CD4-positive, alpha-beta T cell treated with Interleukin-1 beta for 1 hour (primary cell): ENCODE measurements around the gene P2RX5.

ENCODE experiments used
- DNase-seq, 2 donors: peaks; one replicate each; pipeline ENCODE4 v3.0.0-alpha.2; 2020 to 2022

P2RX5 gene

GRCh38 chr17:3678821-3679530, 17.0 kb downstream of the P2RX5 start:
- no peak for DNase-seq

DNA sequence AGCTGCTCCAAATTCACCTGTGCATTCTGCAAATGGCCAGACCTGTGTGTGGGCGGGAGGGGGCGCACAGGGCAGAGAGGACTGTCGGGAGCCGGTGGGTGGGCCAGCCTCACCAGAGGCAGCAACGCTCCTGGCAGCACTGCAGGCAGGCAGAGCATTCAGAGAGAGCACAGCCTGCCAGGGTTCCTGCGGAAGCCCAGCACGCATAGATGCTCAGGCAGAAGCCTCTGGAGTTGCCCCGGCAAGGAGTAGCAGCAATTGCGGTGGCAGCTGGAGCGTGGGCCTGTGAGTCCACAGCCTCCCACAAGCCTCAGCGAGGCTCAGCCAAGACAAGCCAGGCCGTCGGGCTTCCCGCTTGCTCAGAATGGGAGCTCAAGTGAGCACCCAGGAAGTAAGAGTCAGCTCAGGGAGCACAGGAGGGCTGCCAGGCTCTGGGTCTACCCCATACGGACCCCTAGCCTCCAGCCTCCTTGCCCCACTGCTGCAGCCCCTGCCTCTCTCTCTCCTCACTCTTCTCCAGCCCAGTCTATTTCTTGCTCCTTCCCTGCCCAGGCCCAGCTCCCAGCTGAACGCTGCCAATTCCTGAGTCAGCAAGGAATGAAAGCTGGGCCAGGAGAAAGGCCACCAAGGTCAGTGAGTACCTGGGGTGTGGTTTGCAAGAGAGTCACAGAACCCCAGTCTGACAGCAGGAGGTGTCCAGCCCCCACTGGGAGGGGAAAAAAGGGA, 17.7 kb downstream of the P2RX5 start:
- no peak for DNase-seq

DNA sequence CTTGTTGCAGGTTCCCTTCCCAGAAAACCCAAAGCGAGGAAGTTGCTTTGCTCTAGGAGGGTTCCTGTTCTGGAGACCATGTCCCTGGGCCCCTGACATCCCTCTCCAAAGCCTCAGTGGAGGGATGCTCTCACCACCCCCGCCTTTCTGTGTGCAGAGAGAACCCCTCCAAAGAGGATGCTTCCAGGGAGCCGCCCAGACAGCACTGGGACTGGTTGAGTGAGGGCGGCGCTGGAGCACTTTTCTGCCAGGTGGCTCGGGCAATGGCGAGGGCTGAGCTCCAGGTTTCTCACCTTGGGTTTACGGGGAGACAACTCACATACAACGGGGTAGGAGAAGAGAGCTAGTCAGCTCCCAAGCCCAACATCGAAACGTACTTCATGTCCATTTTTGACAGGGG, 20.1 kb downstream of the P2RX5 start:
- DNase-seq = no peak

DNA sequence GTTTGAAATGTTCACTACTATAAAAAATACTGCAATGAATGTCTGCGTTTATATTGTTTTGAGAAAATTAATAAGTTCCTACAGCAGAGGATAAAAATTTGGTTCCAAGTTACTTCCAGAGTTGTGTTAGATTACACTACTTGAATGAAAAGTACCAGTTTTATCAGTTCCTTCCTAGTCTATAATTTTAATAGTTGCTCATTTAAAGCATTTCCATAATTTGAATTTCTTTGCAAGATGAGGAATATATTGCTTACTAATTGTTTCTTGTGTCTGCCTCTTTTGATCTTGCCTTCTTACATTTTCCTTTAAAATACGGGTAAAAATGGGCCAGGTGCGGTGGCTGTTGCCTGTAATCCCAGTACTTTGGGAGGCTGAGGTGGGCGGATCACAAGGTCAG, 23.4 kb downstream of the P2RX5 start:
- no peak for DNase-seq

DNA sequence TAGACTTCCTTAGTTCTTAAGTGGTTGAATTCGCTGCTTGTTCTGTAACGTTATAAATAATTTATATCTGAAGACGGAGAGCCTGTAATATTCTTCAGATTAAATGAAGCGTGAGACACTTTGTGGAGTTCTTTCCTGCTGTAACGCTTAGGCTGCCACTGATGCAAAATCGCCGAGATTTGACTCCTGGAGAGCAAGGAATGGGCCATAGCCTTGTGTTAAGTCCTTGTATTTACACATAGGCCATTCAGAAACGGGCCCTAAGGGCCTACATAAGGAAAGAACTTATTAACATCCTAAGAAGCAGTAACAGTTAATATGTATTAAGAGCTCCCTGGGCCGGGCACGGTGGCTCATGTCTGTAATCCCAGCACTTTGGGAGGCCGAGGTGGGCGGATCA, 26.4 kb downstream of the P2RX5 start:
- DNase-seq = no peak

- no peak for DNase-seq
Measured at GRCh38 chr17:3669085-3669347, 26.9 kb downstream of the P2RX5 start.

DNA sequence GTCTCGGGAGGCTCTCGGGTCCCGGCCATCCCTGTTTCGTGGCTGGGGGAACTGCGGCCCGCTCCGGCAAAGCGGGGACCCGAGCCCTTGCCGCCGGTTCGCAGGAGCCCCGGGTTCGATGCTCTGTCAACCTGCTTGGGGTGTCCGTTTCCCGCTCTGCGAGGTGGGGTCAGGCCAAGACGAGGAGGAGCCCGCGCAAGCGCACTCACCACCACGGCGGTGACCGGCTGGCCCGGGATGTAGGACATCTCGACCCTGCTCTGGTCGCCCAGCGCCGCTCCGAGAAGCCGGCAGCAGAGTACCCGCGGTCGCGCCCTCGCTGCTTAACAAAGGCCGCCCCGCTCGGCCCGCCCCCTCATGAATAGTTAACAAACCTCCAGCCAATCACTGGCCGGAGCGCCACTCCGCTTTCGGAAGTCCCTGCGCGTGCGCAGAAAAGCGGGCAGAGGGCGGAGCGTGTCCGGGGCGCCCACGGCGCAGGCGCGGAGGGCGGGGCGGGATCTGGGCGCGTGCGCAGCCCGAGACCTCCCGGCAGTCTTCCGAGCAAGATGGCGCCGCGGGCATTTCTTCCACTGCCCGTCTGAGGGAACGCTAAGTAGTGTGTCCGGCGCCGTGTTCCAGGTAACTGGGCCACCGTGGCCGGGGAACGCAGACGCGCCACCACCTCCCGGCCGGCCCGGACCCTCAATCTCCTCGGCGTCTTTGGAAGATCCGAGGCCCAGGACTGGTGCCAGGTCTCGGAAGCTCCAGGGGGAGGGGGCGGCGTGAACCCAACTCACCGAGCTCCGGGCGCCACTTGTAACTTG, 27.5 kb downstream of the P2RX5 start, which contains the start of the genes EMC6 and TAX1BP3:
EMC6 (plus strand) TSS at position 534 of the 806 bp plus-strand sequence. CDS start 335 bp downstream, outside the sequence.
TAX1BP3 (minus strand) TSS at position 300 of the 806 bp plus-strand sequence; CDS start at position 248, 52 bp downstream.
- peak; percentile 97 to 99 for DNase-seq

DNA sequence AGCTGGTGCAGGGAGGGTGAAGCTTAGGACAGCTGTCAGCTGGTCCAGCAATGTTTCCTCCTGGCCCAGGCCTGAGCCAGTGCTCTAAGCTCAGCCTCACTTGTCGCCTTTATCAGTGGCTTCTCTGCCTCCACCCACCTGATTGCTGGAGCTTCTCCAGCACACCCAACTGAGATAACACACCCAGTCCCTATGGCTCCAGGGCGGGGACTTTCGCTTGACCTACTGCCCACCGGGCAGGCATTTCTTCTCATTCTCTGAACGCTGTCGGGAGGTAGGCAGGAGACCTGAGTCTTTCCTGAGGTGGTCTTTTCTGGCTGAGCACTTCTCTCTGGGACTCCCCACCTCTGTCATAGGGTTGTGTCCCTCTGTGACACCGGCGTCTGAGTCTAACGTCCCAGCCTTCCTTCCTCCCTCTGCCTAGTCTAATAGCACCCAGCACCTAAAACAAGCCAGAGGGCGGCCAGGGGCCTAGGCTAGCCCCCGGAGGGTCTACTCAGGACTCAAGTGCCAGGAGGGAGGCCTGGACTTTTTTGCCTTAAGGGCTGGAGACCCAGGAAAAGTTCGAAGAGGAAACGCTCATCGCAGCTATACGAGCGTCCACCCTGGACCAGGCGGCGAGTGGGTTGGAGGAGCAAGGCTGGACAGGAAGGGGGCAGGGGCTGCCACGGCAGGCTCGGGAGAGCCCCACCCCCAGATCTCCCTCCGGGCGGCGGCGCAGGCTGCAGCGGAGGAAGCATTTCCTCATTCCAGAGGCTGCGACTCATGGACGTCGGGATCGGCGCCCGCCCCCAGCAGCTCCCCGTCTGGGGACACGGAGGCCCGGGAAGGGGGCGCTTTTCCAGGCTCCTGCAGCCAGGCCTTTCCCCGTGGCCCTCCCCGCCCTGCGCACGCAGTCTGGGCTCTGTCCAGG, 28.3 kb downstream of the P2RX5 start:
- no peak for DNase-seq

- no peak for DNase-seq
Measured at GRCh38 chr17:3666516-3666915, 29.4 kb downstream of the P2RX5 start.

GRCh38 chr17:3665834-3666233, 30.1 kb downstream of the P2RX5 start:
- DNase-seq = no peak

GRCh38 chr17:3663102-3664011, 32.6 kb downstream of the P2RX5 start:
- DNase-seq = no peak

GRCh38 chr17:3660311-3660891, 35.6 kb downstream of the P2RX5 start:
- no peak for DNase-seq

DNA sequence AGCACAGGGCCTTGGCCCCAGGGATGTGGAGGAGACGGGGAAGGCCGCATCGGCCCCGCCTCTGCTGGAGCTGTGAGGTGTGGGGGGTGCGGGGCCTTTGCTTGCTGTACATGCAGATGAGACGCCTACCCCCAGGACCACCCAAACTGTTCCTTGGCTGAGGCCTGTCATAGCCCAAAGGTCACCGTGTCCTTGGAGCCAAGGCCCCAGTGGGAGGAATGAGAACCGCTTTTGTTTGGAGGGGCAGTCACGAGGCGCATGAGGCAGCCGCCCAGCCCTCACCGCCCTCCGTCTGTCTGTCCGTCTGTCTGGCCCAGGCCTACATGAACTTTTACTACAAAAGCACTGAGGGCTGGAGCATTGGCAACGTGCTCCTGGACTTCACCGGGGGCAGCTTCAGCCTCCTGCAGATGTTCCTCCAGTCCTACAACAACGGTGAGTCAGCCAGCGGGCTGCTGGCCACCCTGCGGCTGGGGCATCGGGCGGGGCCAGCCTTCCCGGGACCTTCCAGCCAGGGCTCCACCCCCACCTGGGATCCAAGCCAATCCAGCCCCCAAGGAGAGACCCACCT, 36.3 kb downstream of the P2RX5 start:
- DNase-seq = no peak

GRCh38 chr17:3658784-3659449, 37.0 kb downstream of the P2RX5 start:
- no peak for DNase-seq

- no peak for DNase-seq
Measured at GRCh38 chr17:3657874-3658783, 37.8 kb downstream of the P2RX5 start.

GRCh38 chr17:3657588-3657869, 38.4 kb downstream of the P2RX5 start:
- no peak for DNase-seq

DNA sequence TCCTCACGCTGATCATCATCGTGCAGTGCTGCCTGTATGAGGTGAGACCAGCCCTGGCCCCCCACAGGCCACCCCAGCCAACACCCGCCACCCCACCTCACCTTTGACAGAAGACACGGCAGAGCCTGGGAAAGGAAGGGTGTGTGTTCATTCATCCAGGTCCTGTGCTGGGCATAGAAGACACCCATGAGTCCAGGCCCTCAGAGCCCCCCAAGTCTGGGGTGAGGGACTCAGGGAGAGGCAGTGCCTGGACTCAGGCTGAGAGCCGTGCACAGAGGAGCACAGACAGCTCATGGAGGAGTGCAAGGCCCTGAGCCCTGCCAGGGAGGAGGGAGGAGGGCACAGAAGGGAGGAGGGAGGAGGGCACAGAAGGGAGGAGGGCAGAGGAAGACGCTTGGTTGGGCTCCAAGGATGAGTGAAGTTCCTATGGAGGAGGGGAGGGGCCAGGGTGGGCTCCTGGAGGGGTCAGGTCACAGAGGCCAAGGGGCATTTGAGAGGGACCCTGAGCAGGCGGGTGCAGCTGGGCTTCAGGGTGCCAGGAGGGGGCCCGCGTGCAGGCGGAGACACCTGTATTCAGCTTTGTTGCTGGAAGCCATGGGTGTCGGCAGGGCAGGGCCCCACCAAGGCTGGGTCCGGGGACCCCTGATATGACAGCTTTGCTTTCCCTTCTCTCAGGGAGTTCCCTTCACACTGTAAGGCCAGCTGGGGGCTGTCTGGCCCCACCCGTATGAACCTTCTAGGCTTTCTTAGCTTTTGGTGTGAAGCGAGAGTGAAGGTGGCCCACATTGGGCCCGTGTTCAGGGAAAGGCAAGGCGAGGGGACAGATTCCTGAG, 39.0 kb downstream of the P2RX5 start:
- no peak for DNase-seq

DNA sequence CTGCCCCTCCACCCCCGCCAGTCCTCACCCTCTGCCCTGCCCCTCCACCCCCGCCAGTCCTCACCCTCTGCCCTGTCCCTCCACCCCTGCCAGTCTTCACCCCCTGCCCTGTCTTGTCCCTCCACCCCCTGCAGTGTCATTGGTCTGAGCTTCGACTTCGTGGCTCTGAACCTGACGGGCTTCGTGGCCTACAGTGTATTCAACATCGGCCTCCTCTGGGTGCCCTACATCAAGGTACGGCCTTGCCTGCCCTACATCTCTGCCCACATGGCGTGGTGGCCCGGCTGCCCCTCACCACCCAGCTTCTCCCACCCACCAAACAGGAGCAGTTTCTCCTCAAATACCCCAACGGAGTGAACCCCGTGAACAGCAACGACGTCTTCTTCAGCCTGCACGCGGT, 39.6 kb downstream of the P2RX5 start:
- DNase-seq = no peak
